ENCODE data around the gene STPG4.
"Not testable (repeated sequence)": the region's sequence is repeated elsewhere in the genome, so short reads cannot be mapped to it uniquely, and the experiment has no call there.

Gene STPG4

DNA sequence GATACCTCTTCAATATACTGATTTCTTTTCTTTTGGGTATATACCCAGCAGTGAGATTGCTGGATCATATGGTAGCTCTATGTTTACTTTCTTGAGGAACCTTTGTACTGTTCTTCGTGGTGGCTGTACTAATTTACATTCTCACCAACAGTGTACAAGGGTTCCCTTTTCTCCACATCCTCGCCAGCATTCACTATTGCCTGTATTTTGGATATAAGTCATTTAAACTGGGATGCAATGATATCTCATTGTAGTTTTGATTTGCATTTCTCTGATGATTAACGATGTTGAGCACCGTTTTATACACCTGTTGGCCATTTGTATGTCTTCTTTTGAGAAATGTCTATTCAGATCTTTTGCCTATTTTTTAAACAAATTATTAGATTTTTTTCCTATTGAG is 30.4 kb downstream of the STPG4 start:
- DNase-seq = not testable (repeated sequence)

- not testable (repeated sequence) for DNase-seq
These were observed 34.7 kb downstream of the STPG4 start for GRCh38 chr2:47120424-47120823.

DNA sequence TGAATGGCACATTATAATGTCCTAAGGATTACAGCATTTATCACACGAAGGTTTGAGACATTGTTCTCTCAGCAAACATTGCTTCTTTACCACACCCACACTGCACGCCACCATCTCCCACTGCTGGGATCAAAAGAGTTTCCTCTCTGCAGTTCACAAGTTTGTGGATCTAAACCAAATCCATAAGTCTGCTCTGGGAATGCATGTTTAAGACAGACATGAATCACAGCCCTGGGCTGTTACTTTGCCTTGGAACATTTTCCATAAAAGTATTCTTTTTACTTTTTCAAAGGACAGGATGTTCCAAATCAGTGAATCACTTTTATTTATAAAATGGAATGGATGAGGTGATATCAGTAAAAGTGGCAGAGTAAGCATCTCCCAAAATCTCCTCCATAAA is 36.1 kb downstream of the STPG4 start:
- DNase-seq = no peak

DNA sequence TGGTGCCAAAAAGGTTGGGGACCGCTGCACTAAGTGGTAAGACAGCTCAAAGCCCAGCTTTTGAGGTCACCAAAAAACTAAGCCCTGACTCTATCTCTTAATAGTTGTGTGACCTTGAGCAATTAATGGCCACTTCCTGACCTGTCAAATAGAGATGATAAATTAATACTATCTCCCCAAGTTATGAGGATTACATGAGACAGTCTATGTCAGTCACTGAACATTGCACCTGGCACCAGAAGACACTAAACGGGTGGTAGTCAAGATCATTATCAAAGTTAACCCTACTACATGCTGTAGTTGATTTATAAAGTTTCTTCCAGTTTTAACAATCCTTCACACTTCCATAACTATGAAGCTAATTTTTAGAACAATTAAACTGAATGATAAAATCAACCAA is 36.5 kb downstream of the STPG4 start:
- DNase-seq = no peak

DNA sequence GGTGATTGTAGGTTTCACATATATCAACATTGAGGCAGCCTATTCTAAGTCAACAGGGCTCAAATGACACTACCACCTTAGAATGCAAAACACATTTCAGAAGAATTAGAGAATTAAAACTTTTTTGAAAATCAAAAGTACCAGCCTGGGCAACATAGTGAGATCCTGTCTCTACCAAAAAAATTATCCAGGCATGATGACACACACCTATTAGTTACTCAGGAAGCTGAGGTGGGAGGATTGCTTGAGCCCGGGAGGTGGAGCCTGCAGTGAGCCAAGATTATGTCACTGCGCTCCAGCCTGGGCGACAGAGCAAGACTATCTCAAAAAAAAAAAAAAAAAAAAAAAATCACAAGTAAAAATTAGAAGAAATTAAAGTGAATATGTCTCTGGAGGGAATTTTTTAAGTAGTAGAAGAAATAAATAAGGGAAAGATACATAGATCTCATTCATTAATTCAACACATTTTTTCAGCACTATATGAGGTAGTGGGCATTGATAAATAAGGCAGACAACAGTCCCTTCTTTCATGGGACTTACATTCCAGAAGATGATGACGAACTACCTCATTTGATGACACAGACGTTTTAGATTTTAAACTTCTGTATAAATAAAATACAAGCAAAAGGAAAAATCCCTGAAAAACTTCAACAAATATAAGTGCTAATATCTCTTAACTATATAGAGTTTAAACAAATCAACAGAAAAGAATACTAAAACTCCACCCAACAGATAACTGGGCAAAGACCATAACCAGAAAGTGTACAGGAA is 42.3 kb downstream of the STPG4 start:
- DNase-seq = no peak

GRCh38 chr2:47109680-47110079 is 45.4 kb downstream of the STPG4 start:
- DNase-seq = no peak

GRCh38 chr2:47109007-47109375 is 46.1 kb downstream of the STPG4 start:
- no peak for DNase-seq

- not testable (repeated sequence) for DNase-seq
These were observed 46.7 kb downstream of the STPG4 start for GRCh38 chr2:47108267-47109006.

DNA sequence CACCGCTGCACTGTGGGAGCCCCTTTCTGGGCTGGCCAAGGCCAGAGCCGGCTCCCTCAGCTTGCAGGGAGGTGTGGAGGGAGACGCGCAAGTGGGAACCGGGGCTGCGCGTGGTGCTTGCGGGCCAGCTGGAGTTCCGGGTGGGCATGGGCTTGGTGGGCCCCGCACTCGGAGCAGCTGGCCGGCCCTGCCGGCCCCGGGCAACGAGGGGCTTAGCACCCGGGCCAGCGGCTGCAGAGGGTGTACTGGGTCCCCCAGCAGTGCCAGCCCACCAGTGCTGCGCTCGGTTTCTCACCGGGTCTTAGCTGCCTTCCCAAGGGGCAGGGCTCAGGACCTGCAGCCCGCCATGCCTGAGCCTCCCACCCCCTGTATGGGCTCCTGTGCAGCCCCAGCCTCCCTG is 47.9 kb downstream of the STPG4 start:
- not testable (repeated sequence) for DNase-seq

DNA sequence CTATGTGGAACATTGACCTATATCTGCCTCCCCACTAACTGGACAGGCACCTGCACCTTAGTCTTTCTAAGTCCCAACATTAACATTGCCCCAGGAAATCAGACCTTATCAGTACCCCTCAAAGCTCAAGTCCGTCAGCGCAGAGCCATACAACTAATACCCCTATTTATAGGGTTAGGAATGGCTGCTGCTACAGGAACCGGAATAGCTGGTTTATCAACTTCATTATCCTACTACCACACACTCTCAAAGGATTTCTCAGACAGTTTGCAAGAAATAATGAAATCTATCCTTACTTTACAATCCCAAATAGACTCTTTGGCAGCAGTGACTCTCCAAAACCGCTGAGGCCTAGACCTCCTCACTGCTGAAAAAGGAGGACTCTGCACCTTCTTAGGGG is 48.9 kb downstream of the STPG4 start:
- not testable (repeated sequence) for DNase-seq

GRCh38 chr2:47099712-47100111 is 55.4 kb downstream of the STPG4 start:
- not testable (repeated sequence) for DNase-seq

- DNase-seq = no peak
These were observed 56.2 kb downstream of the STPG4 start for GRCh38 chr2:47098953-47099352.

- DNase-seq = no peak
These were observed 57.5 kb downstream of the STPG4 start for GRCh38 chr2:47097563-47097962.

- DNase-seq = no peak
These were observed 58.7 kb downstream of the STPG4 start for GRCh38 chr2:47096451-47096850.

DNA sequence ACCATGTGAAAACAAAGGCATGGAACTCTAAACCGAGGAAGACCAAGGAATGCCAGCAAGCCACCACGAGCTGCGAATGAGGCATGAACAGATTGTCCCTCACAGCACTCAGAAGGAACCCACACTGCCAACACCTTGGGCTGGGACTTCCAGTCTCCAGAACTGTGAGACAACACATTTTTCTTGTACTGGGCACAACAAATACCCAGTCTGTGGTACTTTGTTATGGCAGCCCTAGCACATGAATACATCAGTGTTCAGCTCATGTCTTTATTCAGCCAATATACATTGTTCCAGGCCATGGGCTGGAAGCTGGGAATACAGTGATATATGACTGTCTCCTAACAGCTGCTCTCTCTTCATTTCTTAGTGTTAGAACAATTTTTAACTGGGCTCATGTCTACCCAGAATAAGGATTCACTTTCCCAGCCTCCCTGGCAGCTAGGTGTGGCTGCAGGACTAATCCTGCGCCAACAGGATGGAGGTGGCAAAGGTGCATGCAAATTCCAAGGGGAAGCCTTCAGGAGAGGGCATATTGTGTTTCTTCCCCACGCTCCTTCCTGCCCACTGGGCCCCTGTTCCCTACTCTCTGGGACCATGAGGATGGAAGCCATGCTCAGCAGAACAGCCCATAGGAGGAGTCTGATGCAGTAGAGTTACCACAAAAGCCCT is 59.6 kb downstream of the STPG4 start:
- no peak for DNase-seq

DNA sequence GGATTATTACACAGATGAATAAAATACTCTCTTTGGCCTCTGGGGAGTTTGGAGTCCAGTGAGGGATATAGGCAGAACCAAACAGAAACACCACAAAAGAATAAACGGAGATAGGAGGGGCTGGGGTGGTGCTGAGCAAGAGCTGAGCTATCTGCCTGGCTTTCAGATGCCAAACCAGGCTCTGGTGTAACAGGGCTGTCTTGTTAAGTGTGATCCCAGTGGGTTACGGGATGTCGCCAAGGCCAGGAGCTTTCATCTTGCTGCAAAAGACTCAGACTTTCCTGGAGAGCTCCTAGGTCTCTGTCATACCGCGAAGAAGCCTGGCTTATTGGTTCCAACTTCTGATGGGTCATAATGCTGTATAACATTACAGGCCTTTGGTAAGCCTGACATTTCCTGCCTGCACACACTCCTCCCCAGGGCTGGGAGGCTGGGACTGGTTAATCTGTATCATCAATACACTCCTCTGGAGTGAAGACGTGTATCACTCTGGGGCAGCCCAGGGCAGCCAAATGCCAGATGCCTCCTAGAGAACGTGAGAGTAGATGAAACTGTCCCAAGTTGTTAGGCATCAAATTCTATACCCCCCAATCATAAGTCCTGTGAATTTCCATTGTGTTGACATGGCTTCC is 60.5 kb downstream of the STPG4 start:
- no peak for DNase-seq

DNA sequence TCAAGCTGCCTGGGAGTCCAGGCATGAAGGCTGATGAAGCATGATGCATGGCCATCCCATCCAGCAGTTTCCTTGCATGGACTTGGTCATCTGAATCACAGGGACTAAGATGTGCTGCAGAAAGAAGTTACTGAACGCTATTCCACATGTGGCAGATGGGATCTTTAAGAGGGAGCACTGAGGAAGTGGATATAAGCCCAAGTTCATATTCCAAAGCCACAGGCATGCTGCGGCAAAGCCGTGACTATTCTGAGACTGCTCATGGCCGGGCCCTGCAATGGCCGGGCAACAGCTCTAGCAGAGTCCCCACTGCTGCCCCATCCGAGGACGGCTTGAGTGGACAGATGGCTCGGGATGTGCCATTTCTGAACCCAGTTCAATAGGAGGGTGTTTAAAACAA is 61.5 kb downstream of the STPG4 start:
- no peak for DNase-seq

- DNase-seq = no peak
These were observed 62.6 kb downstream of the STPG4 start for GRCh38 chr2:47092465-47092864.

DNA sequence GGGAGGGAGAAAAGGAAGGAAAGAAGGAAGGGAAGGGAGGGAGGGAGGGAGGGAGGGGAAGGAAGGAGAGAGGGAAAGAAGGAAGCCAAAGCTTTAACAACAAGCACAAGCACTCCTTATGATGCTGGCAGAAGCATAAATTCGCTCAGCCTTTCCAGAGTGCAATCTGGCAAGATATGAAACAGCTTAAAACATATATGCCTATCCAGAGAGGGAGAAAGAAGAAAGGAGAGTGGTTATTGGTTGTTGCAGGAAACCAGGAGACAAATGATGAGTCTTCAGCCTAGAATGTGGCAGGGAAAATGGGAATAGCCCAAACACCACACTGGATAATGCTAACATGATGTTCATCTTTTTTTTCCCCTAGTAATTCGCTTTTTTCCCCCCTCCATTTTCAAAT is 64.0 kb downstream of the STPG4 start:
- no peak for DNase-seq

DNA sequence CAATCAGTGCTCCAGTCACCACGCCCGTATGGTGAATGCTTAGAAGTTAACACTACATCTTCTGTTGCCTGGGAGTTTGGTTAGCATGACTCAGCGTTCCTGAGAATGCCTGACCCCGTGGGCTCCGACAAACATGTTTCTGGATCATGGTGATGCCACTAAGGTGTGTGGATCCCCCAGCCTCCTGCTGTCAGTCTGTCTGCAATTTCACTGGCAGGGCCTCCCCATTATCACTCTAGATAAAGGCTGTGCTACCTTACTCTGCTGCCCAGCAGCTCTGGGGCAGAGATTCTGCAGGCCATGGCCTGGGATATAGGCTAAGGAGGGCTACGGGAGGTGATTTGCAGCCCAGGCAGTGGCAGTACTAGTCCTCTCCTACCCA is 66.0 kb downstream of the STPG4 start:
- no peak for DNase-seq

DNA sequence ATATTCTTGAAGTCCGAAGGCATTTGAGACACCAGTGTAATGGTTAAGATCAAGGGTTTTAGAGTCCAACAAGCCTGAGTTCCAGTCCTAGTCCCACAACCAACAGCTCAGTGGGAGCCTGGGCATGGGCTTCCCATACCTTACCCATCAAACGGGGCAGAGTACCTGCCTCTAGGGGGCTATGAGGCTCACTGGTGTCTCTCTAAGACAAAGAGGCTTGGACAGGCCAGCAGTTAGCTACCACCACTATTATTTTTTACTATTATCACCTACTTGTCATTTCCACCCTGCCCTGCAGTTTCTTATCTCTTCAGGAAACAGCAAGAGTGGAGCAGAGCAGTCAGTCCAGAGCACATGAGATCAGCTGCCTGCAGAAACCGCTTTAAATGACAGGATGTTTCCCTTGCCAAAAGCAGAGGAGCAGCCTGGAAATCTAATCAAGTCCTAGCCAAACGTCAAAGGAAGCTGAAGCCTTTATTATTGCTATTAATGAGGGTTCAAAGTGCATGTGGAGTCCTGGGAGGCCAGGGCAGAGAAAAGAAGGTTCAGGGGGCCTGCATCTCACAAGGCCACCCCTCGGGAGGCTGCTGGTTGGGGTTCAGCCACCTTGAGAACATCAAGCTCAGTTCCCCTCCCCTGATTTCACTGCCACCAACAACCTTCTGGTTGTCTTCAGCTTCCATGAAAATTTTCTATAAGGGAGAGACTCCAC is 66.6 kb downstream of the STPG4 start:
- no peak for DNase-seq

DNA sequence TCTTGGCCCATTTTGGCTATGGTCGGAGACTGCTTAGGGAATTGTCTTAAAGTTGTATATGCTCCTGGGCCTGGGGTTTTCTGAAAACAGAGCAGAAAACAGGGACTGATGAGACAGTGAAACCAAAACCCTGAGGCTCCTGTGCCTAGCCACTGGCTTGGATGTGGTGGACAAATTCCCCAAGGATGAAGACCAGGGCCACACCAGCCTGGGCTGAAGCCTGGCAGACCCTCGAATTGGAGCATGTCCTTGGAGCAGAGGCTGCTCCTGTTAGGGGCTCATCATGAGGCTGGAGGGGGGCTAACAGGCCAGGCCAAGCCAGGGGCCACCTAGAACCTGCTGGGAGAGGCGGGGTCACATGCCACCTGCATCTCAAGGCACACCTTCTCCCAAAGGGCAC is 68.1 kb downstream of the STPG4 start:
- DNase-seq = no peak

- no peak for DNase-seq
These were observed 68.5 kb downstream of the STPG4 start for GRCh38 chr2:47086571-47086970.

Measured in activated T-cell treated with anti-CD3 and anti-CD28 coated beads, Interleukin-2, amount 50 U/mL, for 1 hour (primary cell).